ENCODE measurements around the gene PDE3A.

PDE3A gene

GRCh38 chr12:20627001-20627588, 258.8 kb downstream of the PDE3A start:
- Histone ChIP-seq H3K4me3 (ENCODE audit: low read length in 2 of 2) (no peak overlapping the region), H3K36me3 (ENCODE audit: control insufficient read depth in 2 of 2, insufficient read depth in 2 of 2, low read length in 2 of 2) (no peaks in the 10 kb centered on the region), H3K27ac (ENCODE audit: low read length) (no peak overlapping the region), H3K4me1 (ENCODE audit: control insufficient read depth, insufficient read depth, low read length) (peaks cover 11% of the 10 kb centered on the region), H3K9me3 (ENCODE audit: control insufficient read depth in 2 of 2, low read length in 2 of 2) (no peaks in the 10 kb centered on the region), H3K9ac (ENCODE audit: low read length in 2 of 2) (no peak overlapping the region), H3K27me3 (ENCODE audit: control insufficient read depth in 1 of 2, insufficient read depth in 2 of 2, low read length in 2 of 2) (no peaks in the 10 kb centered on the region)

DNA sequence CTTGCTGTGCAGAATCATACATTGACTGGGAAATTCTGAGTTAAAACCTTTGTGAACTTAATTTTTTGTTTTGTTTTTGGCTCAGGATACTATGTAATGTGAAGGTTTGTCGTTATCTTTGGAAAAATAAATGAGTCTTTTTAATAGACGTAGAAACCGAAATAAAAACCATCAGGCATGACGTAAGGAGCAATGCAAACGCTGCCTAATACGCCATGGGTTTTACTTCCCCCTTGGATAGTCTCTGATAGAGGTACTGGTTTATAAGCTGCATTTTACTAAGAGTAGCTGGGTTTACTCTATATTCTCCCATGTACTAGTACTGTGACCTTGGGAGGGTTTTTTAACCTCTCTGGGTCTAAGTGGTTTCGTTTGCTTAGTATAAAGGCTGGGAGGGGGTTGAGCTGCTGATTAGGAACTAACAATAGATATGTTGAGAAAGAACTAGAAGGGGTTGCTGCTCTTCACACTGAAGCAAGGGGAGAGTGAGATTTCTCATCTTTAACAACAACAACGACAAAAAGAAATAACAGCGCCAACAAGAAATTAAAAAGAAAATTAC, 260.0 kb downstream of the PDE3A start:
- no peaks in the 10 kb centered on the region for H3K9me3 ChIP-seq (ENCODE audit: control insufficient read depth in 2 of 2, low read length in 2 of 2)
- peak overlapping the region; percentile 3 for H3K27ac ChIP-seq (ENCODE audit: low read length)
- H3K9ac ChIP-seq (ENCODE audit: low read length in 2 of 2): no peak overlapping the region
- no peaks in the 10 kb centered on the region for H3K27me3 ChIP-seq (ENCODE audit: control insufficient read depth in 1 of 2, insufficient read depth in 2 of 2, low read length in 2 of 2)
- peaks cover 11% of the 10 kb centered on the region for H3K4me1 ChIP-seq (ENCODE audit: control insufficient read depth, insufficient read depth, low read length)
- no peak overlapping the region for H3K4me3 ChIP-seq (ENCODE audit: low read length in 2 of 2)
- no peaks in the 10 kb centered on the region for H3K36me3 ChIP-seq (ENCODE audit: control insufficient read depth in 2 of 2, insufficient read depth in 2 of 2, low read length in 2 of 2)

DNA sequence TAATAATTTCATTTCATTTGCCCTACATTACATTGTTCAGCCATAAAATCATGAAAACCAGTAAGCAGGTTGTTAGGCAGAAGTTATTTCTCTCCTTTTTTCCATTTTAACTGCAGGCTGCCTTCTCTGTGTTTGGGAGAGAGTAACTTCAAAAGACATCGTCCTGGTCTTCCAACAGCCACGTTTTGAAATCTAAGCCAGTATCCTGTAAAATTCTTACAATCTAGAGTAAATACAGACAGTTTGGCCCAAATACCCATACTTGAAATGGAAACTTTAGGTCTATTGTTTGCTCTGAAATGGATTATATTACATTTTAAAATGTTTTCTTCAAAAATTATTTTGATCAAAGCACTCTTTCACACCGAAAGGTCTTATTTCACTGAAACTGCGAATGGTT, 260.7 kb downstream of the PDE3A start:
- Histone ChIP-seq H3K9ac (ENCODE audit: low read length in 2 of 2) (no peak overlapping the region), H3K4me1 (ENCODE audit: control insufficient read depth, insufficient read depth, low read length) (peaks cover 11% of the 10 kb centered on the region), H3K9me3 (ENCODE audit: control insufficient read depth in 2 of 2, low read length in 2 of 2) (no peaks in the 10 kb centered on the region), H3K27ac (ENCODE audit: low read length) (peak overlapping the region; percentile 3), H3K4me3 (ENCODE audit: low read length in 2 of 2) (peak overlapping the region in 1 of 2 donors; percentile 3), H3K27me3 (ENCODE audit: control insufficient read depth in 1 of 2, insufficient read depth in 2 of 2, low read length in 2 of 2) (no peaks in the 10 kb centered on the region), H3K36me3 (ENCODE audit: control insufficient read depth in 2 of 2, insufficient read depth in 2 of 2, low read length in 2 of 2) (no peaks in the 10 kb centered on the region)

- H3K9me3 ChIP-seq (ENCODE audit: control insufficient read depth in 2 of 2, low read length in 2 of 2): no peaks in the 10 kb centered on the region
- H3K4me1 ChIP-seq (ENCODE audit: control insufficient read depth, insufficient read depth, low read length): peaks cover 11% of the 10 kb centered on the region
- H3K27ac ChIP-seq (ENCODE audit: low read length): peak overlapping the region; percentile 3
- no peak overlapping the region for H3K9ac ChIP-seq (ENCODE audit: low read length in 2 of 2)
- H3K4me3 ChIP-seq (ENCODE audit: low read length in 2 of 2): peak overlapping the region in 1 of 2 donors; percentile 3
- peaks cover 0 to 3% of the 10 kb centered on the region in 2 donors for H3K36me3 ChIP-seq (ENCODE audit: control insufficient read depth in 2 of 2, insufficient read depth in 2 of 2, low read length in 2 of 2)
- no peaks in the 10 kb centered on the region for H3K27me3 ChIP-seq (ENCODE audit: control insufficient read depth in 1 of 2, insufficient read depth in 2 of 2, low read length in 2 of 2)
Measured at GRCh38 chr12:20629414-20630156, 261.2 kb downstream of the PDE3A start.

- peaks cover 11% of the 10 kb centered on the region for H3K4me1 ChIP-seq (ENCODE audit: control insufficient read depth, insufficient read depth, low read length)
- H3K27ac ChIP-seq (ENCODE audit: low read length): no peak overlapping the region
- peaks cover 0 to 5% of the 10 kb centered on the region in 2 donors for H3K36me3 ChIP-seq (ENCODE audit: control insufficient read depth in 2 of 2, insufficient read depth in 2 of 2, low read length in 2 of 2)
- H3K9ac ChIP-seq (ENCODE audit: low read length in 2 of 2): no peak overlapping the region
- H3K9me3 ChIP-seq (ENCODE audit: control insufficient read depth in 2 of 2, low read length in 2 of 2): no peaks in the 10 kb centered on the region
- H3K27me3 ChIP-seq (ENCODE audit: control insufficient read depth in 1 of 2, insufficient read depth in 2 of 2, low read length in 2 of 2): no peaks in the 10 kb centered on the region
- no peak overlapping the region for H3K4me3 ChIP-seq (ENCODE audit: low read length in 2 of 2)
Measured at GRCh38 chr12:20631711-20632110, 263.4 kb downstream of the PDE3A start.

GRCh38 chr12:20641106-20641505, 272.8 kb downstream of the PDE3A start:
- H3K27me3 ChIP-seq (ENCODE audit: control insufficient read depth in 1 of 2, insufficient read depth in 2 of 2, low read length in 2 of 2): no peaks in the 10 kb centered on the region
- no peak overlapping the region for H3K4me3 ChIP-seq (ENCODE audit: low read length in 2 of 2)
- peaks cover 3 to 9% of the 10 kb centered on the region in 2 donors for H3K36me3 ChIP-seq (ENCODE audit: control insufficient read depth in 2 of 2, insufficient read depth in 2 of 2, low read length in 2 of 2)
- H3K9me3 ChIP-seq (ENCODE audit: control insufficient read depth in 2 of 2, low read length in 2 of 2): no peaks in the 10 kb centered on the region
- H3K27ac ChIP-seq (ENCODE audit: low read length): no peak overlapping the region
- H3K4me1 ChIP-seq (ENCODE audit: control insufficient read depth, insufficient read depth, low read length): no peaks in the 10 kb centered on the region
- H3K9ac ChIP-seq (ENCODE audit: low read length in 2 of 2): no peak overlapping the region

DNA sequence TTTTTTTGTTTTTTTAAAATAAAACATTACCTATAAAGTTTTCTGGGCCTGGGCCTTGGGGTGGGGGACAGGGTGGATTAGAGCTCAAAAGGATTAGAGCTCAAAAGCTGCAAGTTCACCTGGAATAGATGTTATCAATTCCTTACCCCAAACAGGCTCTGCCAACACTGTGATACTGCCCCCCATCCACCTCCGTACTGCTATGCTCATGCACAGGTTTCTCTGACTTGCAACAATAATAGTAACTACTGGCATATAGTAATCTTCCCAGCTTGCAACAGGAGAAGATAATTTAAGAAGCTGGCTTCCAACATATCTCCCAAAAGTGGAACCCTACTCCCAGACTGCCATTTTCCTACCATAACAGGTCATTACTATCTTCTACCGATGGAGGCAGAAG, 275.5 kb downstream of the PDE3A start:
- H3K27ac ChIP-seq (ENCODE audit: low read length): no peak overlapping the region

DNA sequence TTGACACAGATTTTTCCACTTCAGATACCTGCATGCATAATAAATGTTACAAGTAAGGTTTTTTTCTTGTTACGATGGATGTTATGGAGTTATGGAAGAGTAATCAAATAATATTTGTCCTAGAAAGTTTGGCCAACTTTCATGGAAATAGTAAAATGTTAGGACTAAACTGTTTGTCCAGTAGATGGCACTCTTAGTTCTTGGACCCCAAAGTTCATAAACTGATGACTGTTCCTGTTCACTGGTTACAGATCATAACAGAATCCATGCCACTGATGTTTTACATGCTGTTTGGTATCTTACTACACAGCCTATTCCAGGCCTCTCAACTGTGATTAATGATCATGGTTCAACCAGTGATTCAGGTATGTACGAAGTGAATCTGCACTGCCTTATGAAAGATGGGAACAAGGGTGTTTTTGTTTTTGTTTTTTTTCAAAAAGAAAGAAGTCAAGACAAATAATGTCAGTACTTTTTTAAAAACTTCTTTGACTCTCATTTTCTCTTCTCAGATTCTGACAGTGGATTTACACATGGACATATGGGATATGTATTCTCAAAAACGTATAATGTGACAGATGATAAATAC, 278.0 kb downstream of the PDE3A start:
- Histone ChIP-seq H3K9ac (ENCODE audit: low read length in 2 of 2) (no peak overlapping the region), H3K27me3 (ENCODE audit: control insufficient read depth in 1 of 2, insufficient read depth in 2 of 2, low read length in 2 of 2) (no peaks in the 10 kb centered on the region), H3K4me1 (ENCODE audit: control insufficient read depth, insufficient read depth, low read length) (no peaks in the 10 kb centered on the region), H3K4me3 (ENCODE audit: low read length in 2 of 2) (no peak overlapping the region), H3K27ac (ENCODE audit: low read length) (no peak overlapping the region), H3K36me3 (ENCODE audit: control insufficient read depth in 2 of 2, insufficient read depth in 2 of 2, low read length in 2 of 2) (peaks cover 2 to 5% of the 10 kb centered on the region in 2 donors), H3K9me3 (ENCODE audit: control insufficient read depth in 2 of 2, low read length in 2 of 2) (no peaks in the 10 kb centered on the region)

More for the DNA sequence above, 275.5 kb downstream of the PDE3A start:
- no peaks in the 10 kb centered on the region for H3K4me1 ChIP-seq (ENCODE audit: control insufficient read depth, insufficient read depth, low read length)
- no peaks in the 10 kb centered on the region for H3K27me3 ChIP-seq (ENCODE audit: control insufficient read depth in 1 of 2, insufficient read depth in 2 of 2, low read length in 2 of 2)
- no peaks in the 10 kb centered on the region for H3K36me3 ChIP-seq (ENCODE audit: control insufficient read depth in 2 of 2, insufficient read depth in 2 of 2, low read length in 2 of 2)
- H3K9me3 ChIP-seq (ENCODE audit: control insufficient read depth in 2 of 2, low read length in 2 of 2): no peaks in the 10 kb centered on the region
- no peak overlapping the region for H3K4me3 ChIP-seq (ENCODE audit: low read length in 2 of 2)
- no peak overlapping the region for H3K9ac ChIP-seq (ENCODE audit: low read length in 2 of 2)

GRCh38 chr12:20653871-20654270, 285.5 kb downstream of the PDE3A start:
- no peak overlapping the region for H3K27ac ChIP-seq (ENCODE audit: low read length)
- no peak overlapping the region for H3K4me3 ChIP-seq (ENCODE audit: low read length in 2 of 2)
- no peaks in the 10 kb centered on the region for H3K4me1 ChIP-seq (ENCODE audit: control insufficient read depth, insufficient read depth, low read length)
- H3K9me3 ChIP-seq (ENCODE audit: control insufficient read depth in 2 of 2, low read length in 2 of 2): no peaks in the 10 kb centered on the region
- no peak overlapping the region for H3K9ac ChIP-seq (ENCODE audit: low read length in 2 of 2)
- H3K27me3 ChIP-seq (ENCODE audit: control insufficient read depth in 1 of 2, insufficient read depth in 2 of 2, low read length in 2 of 2): no peaks in the 10 kb centered on the region
- peaks cover 13 to 21% of the 10 kb centered on the region in 2 donors for H3K36me3 ChIP-seq (ENCODE audit: control insufficient read depth in 2 of 2, insufficient read depth in 2 of 2, low read length in 2 of 2)

DNA sequence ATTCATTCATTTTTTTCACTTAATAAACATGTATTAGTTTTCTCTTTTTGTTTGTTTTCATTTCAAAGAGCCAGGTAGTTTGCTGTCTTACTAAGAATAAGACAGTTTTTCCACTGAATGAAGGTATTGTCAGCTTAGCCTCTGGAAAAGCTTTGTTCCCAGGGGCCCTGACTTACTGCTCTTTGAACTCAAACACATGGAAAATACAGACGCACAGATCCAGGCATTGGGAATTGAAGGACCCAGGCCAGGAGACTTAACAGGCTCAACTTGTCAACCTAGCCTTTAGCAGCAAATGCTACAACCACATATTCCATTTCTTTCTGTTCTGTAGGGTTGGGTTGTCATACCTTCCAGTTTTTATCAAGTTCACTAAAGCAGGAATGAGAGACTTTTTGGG, 288.3 kb downstream of the PDE3A start:
- peaks cover 16 to 19% of the 10 kb centered on the region in 2 donors for H3K36me3 ChIP-seq (ENCODE audit: control insufficient read depth in 2 of 2, insufficient read depth in 2 of 2, low read length in 2 of 2)

More for the DNA sequence above, 288.3 kb downstream of the PDE3A start:
- no peak overlapping the region for H3K9ac ChIP-seq (ENCODE audit: low read length in 2 of 2)
- H3K9me3 ChIP-seq (ENCODE audit: control insufficient read depth in 2 of 2, low read length in 2 of 2): peaks cover 0 to 3% of the 10 kb centered on the region in 2 donors
- no peak overlapping the region for H3K4me3 ChIP-seq (ENCODE audit: low read length in 2 of 2)
- no peak overlapping the region for H3K27ac ChIP-seq (ENCODE audit: low read length)
- no peaks in the 10 kb centered on the region for H3K27me3 ChIP-seq (ENCODE audit: control insufficient read depth in 1 of 2, insufficient read depth in 2 of 2, low read length in 2 of 2)
- H3K4me1 ChIP-seq (ENCODE audit: control insufficient read depth, insufficient read depth, low read length): no peaks in the 10 kb centered on the region

All from stomach smooth muscle (tissue), 2 donors.